Neuronal stem cell (in vitro differentiated cells): ENCODE measurements around the gene CDS1. TPM values are rescaled to one million over a fixed set of nuclear protein-coding genes. Genes with fewer than 3 reads are reported as not detected.
A peak's percentile ranks its signal among the peaks of the same experiment; 100 is the strongest.

Experiments
- DNase-seq: peaks from one replicate; pipeline ENCODE4 v3.0.0-alpha.2; 2013; ENCODE audit warnings: low spot score
- H2AFZ ChIP-seq: one replicate; pipeline ENCODE4 v1.6.1; 2013; ENCODE audit warnings: mild to moderate bottlenecking, low read length, inconsistent platforms
- H2AK5ac ChIP-seq: 2 replicates; pipeline ENCODE4 v1.6.1; 2013; ENCODE audit warnings: low read depth, mild to moderate bottlenecking, inconsistent platforms, low read length, moderate library complexity, mixed read lengths
- H2BK120ac ChIP-seq: 2 replicates; pipeline ENCODE4 v1.6.1; 2013; ENCODE audit warnings: low read depth, mild to moderate bottlenecking, inconsistent platforms, low read length, moderate library complexity, mixed read lengths
- H2BK12ac ChIP-seq: one replicate; pipeline ENCODE4 v1.6.1; 2013; ENCODE audit warnings: low read length, inconsistent platforms
- H2BK15ac ChIP-seq: 2 replicates; pipeline ENCODE4 v1.6.1; 2013; ENCODE audit warnings: mild to moderate bottlenecking, low read length, inconsistent platforms, mixed read lengths
- H2BK5ac ChIP-seq: one replicate; pipeline ENCODE4 v1.6.1; 2013; ENCODE audit warnings: inconsistent platforms, mild to moderate bottlenecking, low read length, moderate library complexity
- H3K14ac ChIP-seq: one replicate; pipeline ENCODE4 v1.6.1; 2013; ENCODE audit warnings: low read length, inconsistent platforms
- H3K18ac ChIP-seq: 2 replicates; pipeline ENCODE4 v1.6.1; 2013; ENCODE audit warnings: low read length, inconsistent platforms
- H3K23ac ChIP-seq: 2 replicates; pipeline ENCODE4 v1.6.1; 2013; ENCODE audit warnings: low read depth, mild to moderate bottlenecking, mixed read lengths, low read length, inconsistent platforms; ENCODE audit not compliant: poor library complexity
- H3K27ac ChIP-seq: replicated peaks from 3 replicates; pipeline ENCODE4 v1.5.1; 2013; ENCODE audit warnings: low read length, inconsistent platforms
- H3K27me3 ChIP-seq, 3 experiments: 2 replicates each; pipeline ENCODE4 v1.6.1; 2013; ENCODE audit warnings: low read length in 3 of 3, mild to moderate bottlenecking in 2 of 3, inconsistent platforms in 1 of 3, low read depth in 1 of 3, mixed read lengths in 1 of 3, moderate library complexity in 1 of 3; ENCODE audit not compliant: control insufficient read depth in 3 of 3, insufficient read depth in 3 of 3
- H3K36me3 ChIP-seq, 2 donors: replicated peaks in 1 of 2; 2 replicates each; pipeline ENCODE4 v1.6.1; 2013; ENCODE audit warnings: low read length in 2 of 2; ENCODE audit not compliant: control insufficient read depth in 2 of 2, insufficient read depth in 2 of 2
- H3K4ac ChIP-seq: 2 replicates; pipeline ENCODE4 v1.6.1; 2013; ENCODE audit warnings: inconsistent platforms, mild to moderate bottlenecking, low read length, moderate library complexity
- H3K4me1 ChIP-seq, 2 donors: 1 replicate in 1 of 2; 2 replicates in 1 of 2; pipeline ENCODE4 v1.6.1; 2013; ENCODE audit warnings: low read length in 2 of 2, low read depth in 1 of 2; ENCODE audit not compliant: control insufficient read depth in 2 of 2, insufficient read depth in 1 of 2
- H3K4me2 ChIP-seq: one replicate; pipeline ENCODE4 v1.6.1; 2013; ENCODE audit warnings: mild to moderate bottlenecking, low read length, inconsistent platforms; ENCODE audit not compliant: insufficient read depth, poor library complexity, severe bottlenecking
- H3K4me3 ChIP-seq, 2 donors: 2 replicates each; pipeline ENCODE4 v1.5.1; 2013; ENCODE audit warnings: low read length in 2 of 2, mild to moderate bottlenecking in 2 of 2, inconsistent platforms in 1 of 2, moderate library complexity in 1 of 2
- H3K79me1 ChIP-seq: one replicate; pipeline ENCODE4 v1.6.1; 2013; ENCODE audit warnings: low read depth, mild to moderate bottlenecking, inconsistent platforms, low read length, moderate library complexity
- H3K9ac ChIP-seq: one replicate; pipeline ENCODE4 v1.6.1; 2013; ENCODE audit warnings: mild to moderate bottlenecking, low read depth, low read length, inconsistent platforms; ENCODE audit not compliant: poor library complexity
- H3K9me3 ChIP-seq, 2 donors: replicated peaks in 1 of 2; 2 replicates each; pipeline versions ENCODE3 to v1.6.1; 2013; ENCODE audit warnings: low read length in 2 of 2, mild to moderate bottlenecking in 2 of 2, inconsistent platforms in 1 of 2, low read depth in 1 of 2, mixed read lengths in 1 of 2, moderate library complexity in 1 of 2; ENCODE audit not compliant: control insufficient read depth in 2 of 2, insufficient read depth in 1 of 2
- H4K8ac ChIP-seq: one replicate; pipeline ENCODE4 v1.6.1; 2013; ENCODE audit warnings: low read depth, mild to moderate bottlenecking, inconsistent platforms, low read length, moderate library complexity
- H4K91ac ChIP-seq: one replicate; pipeline ENCODE4 v1.6.1; 2013; ENCODE audit warnings: low read length, low read depth, mild to moderate bottlenecking, inconsistent platforms; ENCODE audit not compliant: poor library complexity
- WGBS, 2 donors: extraction: QIAGEN DNeasy Blood & Tissue Kit; methylation state at CpG; one replicate each; pipeline ENCODE4 v1.1.7; 2013; ENCODE audit warnings: missing lambda C conversion rate in 2 of 2, mixed read lengths in 1 of 2; ENCODE audit not compliant: insufficient read length in 2 of 2, insufficient replicate concordance in 1 of 2; ENCODE audit errors: extremely low coverage in 2 of 2; 5-methylcytosine and 5-hydroxymethylcytosine counted together
- polyA plus RNA-seq, 2 experiments: library from polyadenylated mRNA; stranded (reverse); fragments of 200-250 nt; gene quantifications; one replicate each; pipeline ENCODE4 v1.2.3, GENCODE V29; 2013

CDS1 gene
- 3.6 TPM for polyA plus RNA-seq (2013, experiment 1 of 2)
- 3.7 TPM for polyA plus RNA-seq (2013, experiment 2 of 2)

DNA sequence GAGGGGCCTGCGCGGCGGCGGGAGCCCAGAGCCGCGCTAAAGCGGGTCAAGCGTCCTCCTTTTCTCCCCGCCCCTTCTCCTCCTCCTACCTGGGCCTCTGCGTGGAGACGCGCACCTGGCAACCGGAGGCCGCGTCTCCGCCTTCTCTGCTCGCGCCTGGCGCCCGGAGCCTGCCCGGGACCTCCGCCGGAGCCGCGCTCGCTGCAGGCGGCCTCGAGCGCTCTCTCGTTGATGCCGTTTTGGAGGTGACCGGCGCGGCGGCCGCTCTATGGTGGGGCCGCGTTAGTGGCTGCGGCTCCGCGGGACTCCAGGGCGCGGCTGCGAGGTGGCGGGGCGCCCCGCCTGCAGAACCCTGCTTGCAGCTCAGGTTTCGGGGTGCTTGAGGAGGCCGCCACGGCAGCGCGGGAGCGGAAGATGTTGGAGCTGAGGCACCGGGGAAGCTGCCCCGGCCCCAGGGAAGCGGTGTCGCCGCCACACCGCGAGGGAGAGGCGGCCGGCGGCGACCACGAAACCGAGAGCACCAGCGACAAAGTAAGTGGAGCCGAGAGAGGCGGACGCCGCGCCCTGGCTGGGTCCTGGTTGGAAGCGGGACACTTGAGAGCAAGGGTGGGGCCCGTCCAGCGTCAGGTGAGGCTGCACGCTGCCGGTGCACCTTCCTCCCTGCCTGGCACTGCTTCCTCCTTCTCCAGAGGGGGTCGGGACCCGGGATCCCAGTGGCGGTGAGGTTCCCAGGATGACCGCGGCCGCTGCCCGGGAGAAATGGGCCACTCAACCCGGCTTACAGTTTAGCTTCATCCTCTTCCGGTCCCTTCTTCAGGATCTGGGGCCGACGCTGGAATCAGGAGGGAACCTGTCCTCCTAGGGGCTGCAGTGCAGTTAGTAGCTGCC lies at the start of gene CDS1:
Gene CDS1 (plus strand): TSS at position 140 of the 888 bp plus-strand sequence. CDS start 275 bp downstream, at position 415.
- peak within 1 kb of the TSS; percentile 50 for H2BK15ac ChIP-seq
- H2AK5ac ChIP-seq, result no peak within 1 kb of the TSS
- WGBS, 2 donors, result no CpG with 5 or more reads among the region's 88 CpGs
- peak within 1 kb of the TSS; percentile 47 for H2BK120ac ChIP-seq
- no peaks in the 10 kb centered on the region for H3K36me3 ChIP-seq
- H2BK5ac ChIP-seq, result no peak within 1 kb of the TSS
- H3K14ac ChIP-seq, result peak within 1 kb of the TSS; percentile 86
- peak within 1 kb of the TSS; percentile 85 for H3K9ac ChIP-seq
- H3K18ac ChIP-seq, result peak within 1 kb of the TSS; percentile 92
- peak within 1 kb of the TSS; percentile 69 for H3K23ac ChIP-seq
- H2AFZ ChIP-seq, result peak within 1 kb of the TSS; percentile 93
- H3K4me2 ChIP-seq, result peak within 1 kb of the TSS; percentile 97
- no peak within 1 kb of the TSS for H3K27ac ChIP-seq
- no peak for DNase-seq
- no peaks in the 10 kb centered on the region for H3K79me1 ChIP-seq
- peak within 1 kb of the TSS; percentile 58 to 97 for H3K4me3 ChIP-seq
- no peak within 1 kb of the TSS for H4K8ac ChIP-seq
- H3K27me3 ChIP-seq, result peaks cover 4 to 57% (median 24%) of the 10 kb centered on the region in 3 experiments
- H2BK12ac ChIP-seq, result no peak within 1 kb of the TSS
- no peaks in the 10 kb centered on the region for H3K9me3 ChIP-seq
- H3K4me1 ChIP-seq, result peaks cover 8 to 14% of the 10 kb centered on the region in 2 donors
- no peak within 1 kb of the TSS for H3K4ac ChIP-seq
- no peak within 1 kb of the TSS for H4K91ac ChIP-seq

DNA sequence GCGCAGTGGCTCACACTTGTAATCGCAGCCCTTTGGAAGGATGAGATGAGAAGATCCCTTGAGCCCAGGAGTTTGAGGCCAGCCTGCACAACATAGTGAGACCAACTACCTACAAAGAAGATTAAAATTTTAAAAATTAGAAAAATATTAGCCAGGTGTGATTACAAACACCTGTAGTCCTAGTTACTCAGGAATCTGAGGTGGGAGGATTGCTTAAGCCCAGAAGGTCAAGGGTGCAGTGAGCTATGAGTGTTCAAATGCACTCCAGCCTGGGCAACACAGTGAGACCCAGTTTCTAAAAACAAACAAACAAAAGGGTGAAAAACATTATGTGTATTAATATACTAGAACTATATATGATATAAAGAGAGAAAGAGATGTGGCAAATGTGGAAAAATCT lies 47.0 kb upstream of the CDS1 start:
- Histone ChIP-seq H3K9ac (no peak overlapping the region), H3K23ac (no peak overlapping the region), H2BK5ac (no peak overlapping the region), H4K91ac (no peak overlapping the region), H3K4me1 (no peaks in the 10 kb centered on the region), H3K4ac (no peak overlapping the region), H4K8ac (no peak overlapping the region), H2BK120ac (no peak overlapping the region), H3K27me3 (no peaks in the 10 kb centered on the region), H2AFZ (no peak overlapping the region), H3K9me3 (peaks cover 0 to 4% of the 10 kb centered on the region in 2 donors), H3K4me3 (no peak overlapping the region), H3K36me3 (no peaks in the 10 kb centered on the region), H3K4me2 (no peak overlapping the region), H3K27ac (no peak overlapping the region), H3K18ac (no peak overlapping the region), H2BK12ac (no peak overlapping the region), H2AK5ac (no peak overlapping the region), H2BK15ac (no peak overlapping the region), H3K14ac (no peak overlapping the region), H3K79me1 (no peaks in the 10 kb centered on the region)
- WGBS, 2 donors, result no CpG with 5 or more reads among the region's 2 CpGs
- DNase-seq, result no peak

DNA sequence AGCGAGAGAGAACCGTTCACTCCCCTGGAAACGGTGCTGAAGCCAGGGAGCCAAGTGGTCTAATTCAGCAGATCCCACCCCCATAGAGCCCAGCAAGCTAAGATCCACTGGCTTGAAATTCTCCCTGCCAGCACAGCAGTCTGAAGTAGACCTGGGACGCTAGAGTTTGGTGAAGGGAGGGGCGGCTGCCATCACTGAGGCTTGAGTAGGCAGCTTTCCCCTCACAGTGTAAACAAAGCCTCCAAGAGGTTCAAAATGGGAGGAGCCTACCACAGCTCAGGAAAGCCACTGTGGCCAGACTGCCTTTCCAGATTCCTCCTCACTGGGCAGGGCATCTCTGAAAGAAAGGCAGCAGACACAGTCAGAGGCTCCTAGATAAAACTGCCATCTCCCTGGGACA lies 37.8 kb upstream of the CDS1 start:
- Histone ChIP-seq H4K91ac (no peak overlapping the region), H3K9me3 (no peaks in the 10 kb centered on the region)

DNA sequence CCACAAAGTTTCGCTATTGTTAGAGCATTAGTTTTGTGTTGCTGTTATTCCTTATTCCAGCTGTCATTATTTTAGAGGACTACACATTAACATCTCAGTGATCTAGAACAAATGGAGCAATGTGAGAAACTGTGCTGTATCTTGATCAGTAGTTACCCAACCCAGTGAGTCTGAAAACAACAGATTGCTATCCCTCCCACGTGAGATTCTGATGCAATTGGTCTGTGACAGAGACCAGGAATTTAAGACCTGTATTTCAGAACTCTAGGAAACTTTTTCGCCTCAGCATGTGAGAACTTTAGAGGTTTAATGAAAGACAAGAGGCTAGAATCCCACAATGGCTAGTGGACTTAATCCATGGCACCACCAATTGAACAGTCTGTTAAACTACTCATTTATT lies 35.7 kb upstream of the CDS1 start:
- Histone ChIP-seq H3K4ac (no peak overlapping the region), H2BK15ac (no peak overlapping the region), H3K4me3 (no peak overlapping the region), H3K4me2 (no peak overlapping the region), H3K36me3 (no peaks in the 10 kb centered on the region), H3K27me3 (no peaks in the 10 kb centered on the region), H4K8ac (no peak overlapping the region), H2BK120ac (no peak overlapping the region), H3K9ac (no peak overlapping the region), H4K91ac (no peak overlapping the region), H3K9me3 (no peaks in the 10 kb centered on the region), H2BK5ac (no peak overlapping the region), H3K18ac (no peak overlapping the region), H2BK12ac (no peak overlapping the region), H3K79me1 (no peaks in the 10 kb centered on the region), H2AK5ac (no peak overlapping the region), H3K27ac (no peak overlapping the region), H2AFZ (no peak overlapping the region), H3K4me1 (no peaks in the 10 kb centered on the region), H3K23ac (no peak overlapping the region), H3K14ac (no peak overlapping the region)
- DNase-seq, result no peak
- WGBS, 2 donors, result no CpG with 5 or more reads among the region's 3 CpGs

More for the DNA sequence above, 37.8 kb upstream of the CDS1 start:
- Histone ChIP-seq H3K9ac (no peak overlapping the region), H2BK15ac (no peak overlapping the region), H3K4me1 (no peaks in the 10 kb centered on the region), H2BK5ac (no peak overlapping the region), H4K8ac (no peak overlapping the region), H3K27ac (no peak overlapping the region), H3K27me3 (no peaks in the 10 kb centered on the region), H2BK12ac (no peak overlapping the region), H3K23ac (no peak overlapping the region), H3K4me2 (no peak overlapping the region), H2BK120ac (no peak overlapping the region), H3K79me1 (no peaks in the 10 kb centered on the region), H3K4ac (no peak overlapping the region), H3K18ac (no peak overlapping the region), H2AFZ (peak overlapping the region; percentile 35), H3K36me3 (no peaks in the 10 kb centered on the region), H2AK5ac (no peak overlapping the region), H3K14ac (no peak overlapping the region), H3K4me3 (no peak overlapping the region)
- no CpG with 5 or more reads among the region's 5 CpGs for WGBS, 2 donors
- DNase-seq, result no peak
